CD14-positive monocyte (primary cell): ENCODE measurements around the gene ENOPH1. TPM values are rescaled to one million over a fixed set of nuclear protein-coding genes. Genes with fewer than 3 reads are reported as not detected.

Experiments used
- DNase-seq, 3 donors: peaks; one replicate each; pipeline ENCODE4 v3.0.0-alpha.2; 2011 to 2022
- H2AFZ ChIP-seq: 2 replicates; pipeline ENCODE4 v1.6.0; 2012; ENCODE audit warnings: mild to moderate bottlenecking, low read depth, low read length, inconsistent platforms; ENCODE audit not compliant: insufficient read depth, poor library complexity, severe bottlenecking
- H3K27ac ChIP-seq, 2 donors: 1 replicate in 1 of 2; 2 replicates in 1 of 2; pipeline ENCODE4 v1.5.1; 2012 to 2013; ENCODE audit warnings: low read length in 2 of 2, control low read depth in 1 of 2, inconsistent platforms in 1 of 2, low read depth in 1 of 2, mild to moderate bottlenecking in 1 of 2
- H3K27me3 ChIP-seq, 2 donors: one replicate each; pipeline versions ENCODE4 v1.6.0 to v1.6.1; 2011 to 2013; ENCODE audit warnings: low read length in 2 of 2; ENCODE audit not compliant: control insufficient read depth in 2 of 2, insufficient read depth in 2 of 2
- H3K36me3 ChIP-seq, 2 donors: replicated peaks in 1 of 2; 1 replicate in 1 of 2; 2 replicates in 1 of 2; pipeline versions ENCODE4 v1.5.1 to v1.6.1; 2012 to 2013; ENCODE audit warnings: low read length in 2 of 2, control low read depth in 1 of 2, inconsistent platforms in 1 of 2, mild to moderate bottlenecking in 1 of 2; ENCODE audit not compliant: insufficient read depth in 2 of 2, control insufficient read depth in 1 of 2
- H3K4me1 ChIP-seq, 2 donors: 1 replicate in 1 of 2; 2 replicates in 1 of 2; pipeline versions ENCODE4 v1.5.1 to v1.6.1; 2012 to 2013; ENCODE audit warnings: low read length in 2 of 2, control low read depth in 1 of 2, inconsistent platforms in 1 of 2, mild to moderate bottlenecking in 1 of 2, moderate library complexity in 1 of 2; ENCODE audit not compliant: insufficient read depth in 2 of 2, control insufficient read depth in 1 of 2
- H3K4me2 ChIP-seq: replicated peaks from 2 replicates; pipeline ENCODE3; 2012; ENCODE audit warnings: low read length, moderate library complexity, mild to moderate bottlenecking; ENCODE audit not compliant: poor library complexity, severe bottlenecking; ENCODE audit errors: extremely low read depth
- H3K4me3 ChIP-seq, 3 experiments: fragments of 200-600 bp in 1 of 3; sonication (generic) in 1 of 3; replicated peaks in 1 of 3; 1 replicate in 2 of 3; 2 replicates in 1 of 3; pipeline ENCODE4 v1.5.1; 2011 to 2013; ENCODE audit warnings: low read length in 3 of 3, mild to moderate bottlenecking in 3 of 3, control low read depth in 2 of 3, low read depth in 2 of 3, inconsistent platforms in 1 of 3, moderate library complexity in 1 of 3
- H3K79me2 ChIP-seq: 2 replicates; pipeline ENCODE4 v1.6.0; 2012; ENCODE audit warnings: mild to moderate bottlenecking, control low read depth, inconsistent platforms, low read length, moderate library complexity; ENCODE audit not compliant: insufficient read depth
- H3K9ac ChIP-seq: 2 replicates; pipeline ENCODE4 v1.6.0; 2017; ENCODE audit warnings: low read length, mild to moderate bottlenecking; ENCODE audit not compliant: insufficient read depth, poor library complexity, severe bottlenecking
- H3K9me3 ChIP-seq, 2 donors: replicated peaks in 1 of 2; 1 replicate in 1 of 2; 2 replicates in 1 of 2; pipeline versions ENCODE4 v1.5.1 to v1.6.1; 2012 to 2013; ENCODE audit warnings: low read length in 2 of 2, control low read depth in 1 of 2; ENCODE audit not compliant: control insufficient read depth in 1 of 2, insufficient read depth in 1 of 2
- H4K20me1 ChIP-seq: 2 replicates; pipeline ENCODE4 v1.6.0; 2012; ENCODE audit warnings: mild to moderate bottlenecking, low read length, control low read depth, moderate library complexity; ENCODE audit not compliant: insufficient read depth
- H3K27ac Mint-ChIP-seq, 7 donors: one replicate each; pipeline ENCODE4 v1.8.0; 2020; ENCODE audit warnings: mild to moderate bottlenecking in 7 of 7, mixed read lengths in 7 of 7, moderate library complexity in 6 of 7, inconsistent platforms in 2 of 7
- H3K27me3 Mint-ChIP-seq, 3 donors: one replicate each; pipeline ENCODE4 v1.8.0; 2021 to 2022; ENCODE audit warnings: low read depth in 3 of 3, mild to moderate bottlenecking in 3 of 3, mixed read lengths in 3 of 3, moderate library complexity in 3 of 3, inconsistent platforms in 1 of 3
- H3K36me3 Mint-ChIP-seq, 2 donors: one replicate each; pipeline ENCODE4 v1.8.0; 2020; ENCODE audit warnings: mixed read lengths in 2 of 2, inconsistent platforms in 1 of 2, mild to moderate bottlenecking in 1 of 2
- H3K4me1 Mint-ChIP-seq: one replicate; pipeline ENCODE4 v1.8.0; 2020; ENCODE audit warnings: mild to moderate bottlenecking, mixed read lengths
- H3K4me3 Mint-ChIP-seq, 2 donors: one replicate each; pipeline ENCODE4 v1.8.0; 2020; ENCODE audit warnings: mild to moderate bottlenecking in 2 of 2, mixed read lengths in 2 of 2, moderate library complexity in 1 of 2
- H3K9me3 Mint-ChIP-seq, 7 donors: one replicate each; pipeline ENCODE4 v1.8.0; 2020 to 2022; ENCODE audit warnings: mixed read lengths in 7 of 7, mild to moderate bottlenecking in 6 of 7, moderate library complexity in 6 of 7, inconsistent platforms in 2 of 7
- CTCF ChIP-seq: fragments of 200-600 bp; IDR thresholded peaks from one replicate; pipeline ENCODE4 v1.8.0; 2022; ENCODE audit warnings: antibody characterized with exemption, mild to moderate bottlenecking
- WGBS: methylation state at CpG from one replicate; pipeline ENCODE4 v1.1.5; 2013; ENCODE audit warnings: missing lambda C conversion rate; ENCODE audit not compliant: insufficient coverage; 5-methylcytosine and 5-hydroxymethylcytosine counted together
- intact Hi-C, 2 donors: fragments of 100-400 bp; cut with micrococcal nuclease; formaldehyde crosslinking; loops; one replicate each; pipeline versions ENCODE4 v1.15.0 to v1.15.1; 2023
- polyA plus RNA-seq, 3 donors: library from polyadenylated mRNA; depleted of rRNA in 1 of 3; unstranded in 2 of 3; stranded (reverse) in 1 of 3; fragments of 300-500 nt in 2 of 3; fragments of >200 nt in 1 of 3; fragmentation: Illumina TruSeq in 2 of 3; gene quantifications; 1 replicate in 2 of 3; 2 replicates in 1 of 3; pipeline ENCODE4 v1.2.3, GENCODE V29; 2012 to 2021

ENOPH1 gene
- polyA plus RNA-seq, 3 donors, result 6.1 to 23.4 (median 22.0) TPM

- H3K36me3 Mint-ChIP-seq, result no peaks in the 10 kb centered on the region
- no peak overlapping the region for H2AFZ ChIP-seq
Observed at GRCh38 chr4:82394896-82395295, 35.5 kb upstream of the ENOPH1 start.

GRCh38 chr4:82397527-82397926, 32.9 kb upstream of the ENOPH1 start:
- Mint-ChIP-seq H3K27ac (no peak overlapping the region), H3K4me3 (no peak overlapping the region), H3K36me3 (no peaks in the 10 kb centered on the region), H3K4me1 (no peaks in the 10 kb centered on the region), H3K9me3 (no peaks in the 10 kb centered on the region), H3K27me3 (no peaks in the 10 kb centered on the region)
- no peak overlapping the region for H3K4me2 ChIP-seq
- H3K79me2 ChIP-seq, result no peaks in the 10 kb centered on the region
- no peaks in the 10 kb centered on the region for H4K20me1 ChIP-seq
- DNase-seq, result no peak
- no peak overlapping the region for H3K27ac ChIP-seq
- no peaks in the 10 kb centered on the region for H3K9me3 ChIP-seq
- 100% methylated on average over 3 of the region's 3 CpGs for WGBS
- TF ChIP-seq CTCF, result no peak
- no peak overlapping the region for H3K9ac ChIP-seq
- H3K4me3 ChIP-seq, result no peak overlapping the region
- no peaks in the 10 kb centered on the region for H3K4me1 ChIP-seq
- no peaks in the 10 kb centered on the region for H3K27me3 ChIP-seq
- H2AFZ ChIP-seq, result no peak overlapping the region
- intact Hi-C loops, result no loop called here
- H3K36me3 ChIP-seq, result no peaks in the 10 kb centered on the region

More at GRCh38 chr4:82394896-82395295, 35.5 kb upstream of the ENOPH1 start:
- Histone ChIP-seq H4K20me1 (no peaks in the 10 kb centered on the region), H3K9ac (no peak overlapping the region), H3K79me2 (no peaks in the 10 kb centered on the region), H3K27ac (no peak overlapping the region), H3K4me2 (no peak overlapping the region), H3K4me1 (no peaks in the 10 kb centered on the region), H3K4me3 (no peak overlapping the region), H3K9me3 (no peaks in the 10 kb centered on the region), H3K27me3 (no peaks in the 10 kb centered on the region), H3K36me3 (no peaks in the 10 kb centered on the region)
- H3K4me1 Mint-ChIP-seq, result no peaks in the 10 kb centered on the region
- no peaks in the 10 kb centered on the region for H3K9me3 Mint-ChIP-seq
- no peak overlapping the region for H3K27ac Mint-ChIP-seq
- 93% methylated on average over 1 of the region's 3 CpGs for WGBS
- no peak overlapping the region for H3K4me3 Mint-ChIP-seq
- DNase-seq, result no peak
- intact Hi-C loops, result no loop called here
- TF ChIP-seq CTCF, result no peak
- peaks cover 0 to 2% (median 2%) of the 10 kb centered on the region in 3 donors for H3K27me3 Mint-ChIP-seq
